Mammary epithelial cell (primary cell): ENCODE measurements around the gene FHIP1A.

Experiments
- EZH2 ChIP-seq: IDR thresholded peaks from 2 replicates; pipeline ENCODE4 v1.6.1; 2012; ENCODE audit warnings: low read length, inconsistent platforms, borderline replicate concordance
- TF ChIP-seq, protein P1 (sequence below), 2 donors: IDR thresholded peaks in 1 of 2; conservative IDR thresholded peaks in 1 of 2; 2 replicates each; pipeline ENCODE4 v1.5.1; 2011 to 2012; ENCODE audit warnings: inconsistent platforms in 2 of 2, low read length in 2 of 2, mild to moderate bottlenecking in 2 of 2, control low read depth in 1 of 2, low read depth in 1 of 2; ENCODE audit not compliant: insufficient read depth in 1 of 2; ENCODE audit errors: extremely low read depth in 1 of 2

- TF ChIP-seq, protein P1, sequence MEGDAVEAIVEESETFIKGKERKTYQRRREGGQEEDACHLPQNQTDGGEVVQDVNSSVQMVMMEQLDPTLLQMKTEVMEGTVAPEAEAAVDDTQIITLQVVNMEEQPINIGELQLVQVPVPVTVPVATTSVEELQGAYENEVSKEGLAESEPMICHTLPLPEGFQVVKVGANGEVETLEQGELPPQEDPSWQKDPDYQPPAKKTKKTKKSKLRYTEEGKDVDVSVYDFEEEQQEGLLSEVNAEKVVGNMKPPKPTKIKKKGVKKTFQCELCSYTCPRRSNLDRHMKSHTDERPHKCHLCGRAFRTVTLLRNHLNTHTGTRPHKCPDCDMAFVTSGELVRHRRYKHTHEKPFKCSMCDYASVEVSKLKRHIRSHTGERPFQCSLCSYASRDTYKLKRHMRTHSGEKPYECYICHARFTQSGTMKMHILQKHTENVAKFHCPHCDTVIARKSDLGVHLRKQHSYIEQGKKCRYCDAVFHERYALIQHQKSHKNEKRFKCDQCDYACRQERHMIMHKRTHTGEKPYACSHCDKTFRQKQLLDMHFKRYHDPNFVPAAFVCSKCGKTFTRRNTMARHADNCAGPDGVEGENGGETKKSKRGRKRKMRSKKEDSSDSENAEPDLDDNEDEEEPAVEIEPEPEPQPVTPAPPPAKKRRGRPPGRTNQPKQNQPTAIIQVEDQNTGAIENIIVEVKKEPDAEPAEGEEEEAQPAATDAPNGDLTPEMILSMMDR (conservative IDR thresholded peaks at IDR 0.05 in 1 of 2, IDR thresholded peaks at IDR 0.05 in 1 of 2; ENCODE audit: extremely low read depth in 1 of 2, insufficient read depth in 1 of 2, low read depth in 1 of 2, low read length in 2 of 2) = no peak
- no peak for TF ChIP-seq EZH2
Measured at GRCh38 chr4:151409470-151410313, 716 bp downstream of the FHIP1A start.
